ENCODE results near the gene TBC1D30.

TBC1D30 gene

GRCh38 chr12:64922853-64923252 lies 98.4 kb downstream of the TBC1D30 start:
- no peaks in the 10 kb centered on the region for H3F3A ChIP-seq (ENCODE audit: insufficient read depth, low read length)
- H3K79me2 ChIP-seq (ENCODE audit: low read length): no peaks in the 10 kb centered on the region
- no peak overlapping the region for H3K4me3 ChIP-seq (ENCODE audit: low read length)
- H3K36me3 ChIP-seq (replicated peaks; ENCODE audit: insufficient read depth, low read length): no peaks in the 10 kb centered on the region
- H2AFZ ChIP-seq (ENCODE audit: low read length): no peak overlapping the region
- DNase-seq: no peak
- TF ChIP-seq EZH2phosphoT487 (IDR thresholded peaks at IDR 0.05; ENCODE audit: low read length) (no peak), CTCF (IDR thresholded peaks at IDR 0.05; ENCODE audit: low read length) (no peak), EZH2 (optimal IDR thresholded peaks at IDR 0.05; ENCODE audit: low read depth, low read length) (no peak)
- no peaks in the 10 kb centered on the region for H3K27me3 ChIP-seq (replicated peaks; ENCODE audit: insufficient read depth, low read length)
- H3K27ac ChIP-seq (ENCODE audit: low read length): no peak overlapping the region
- H3K9me3 ChIP-seq (replicated peaks; ENCODE audit: insufficient read depth, low read length): no peaks in the 10 kb centered on the region
- no peak overlapping the region for H3K9ac ChIP-seq (ENCODE audit: low read length)
- no peaks in the 10 kb centered on the region for H3K4me1 ChIP-seq (ENCODE audit: low read length)
- no peaks in the 10 kb centered on the region for H4K20me1 ChIP-seq (ENCODE audit: insufficient read depth, low read length)
- no peak overlapping the region for H3K4me2 ChIP-seq (ENCODE audit: low read depth, low read length)
- H3K9me2 ChIP-seq (replicated peaks; ENCODE audit: insufficient read depth, low read length): no peaks in the 10 kb centered on the region; the same call in 1 of the 2 replicates

- H2AFZ ChIP-seq (ENCODE audit: low read length): no peak overlapping the region
- H3F3A ChIP-seq (ENCODE audit: insufficient read depth, low read length): no peaks in the 10 kb centered on the region
- H3K9ac ChIP-seq (ENCODE audit: low read length): no peak overlapping the region
- H3K9me3 ChIP-seq (replicated peaks; ENCODE audit: insufficient read depth, low read length): no peaks in the 10 kb centered on the region
- H3K4me1 ChIP-seq (ENCODE audit: low read length): no peaks in the 10 kb centered on the region
- H3K79me2 ChIP-seq (ENCODE audit: low read length): no peaks in the 10 kb centered on the region
- no peak overlapping the region for H3K4me3 ChIP-seq (ENCODE audit: low read length)
- H3K27me3 ChIP-seq (replicated peaks; ENCODE audit: insufficient read depth, low read length): no peaks in the 10 kb centered on the region
- no peaks in the 10 kb centered on the region; the same call in 1 of the 2 replicates for H3K9me2 ChIP-seq (replicated peaks; ENCODE audit: insufficient read depth, low read length)
- TF ChIP-seq EZH2phosphoT487 (IDR thresholded peaks at IDR 0.05; ENCODE audit: low read length): no peak
- TF ChIP-seq CTCF (IDR thresholded peaks at IDR 0.05; ENCODE audit: low read length): no peak
- TF ChIP-seq EZH2 (optimal IDR thresholded peaks at IDR 0.05; ENCODE audit: low read depth, low read length): no peak
- H3K36me3 ChIP-seq (replicated peaks; ENCODE audit: insufficient read depth, low read length): no peaks in the 10 kb centered on the region
- no peak overlapping the region for H3K4me2 ChIP-seq (ENCODE audit: low read depth, low read length)
- H3K27ac ChIP-seq (ENCODE audit: low read length): no peak overlapping the region
- H4K20me1 ChIP-seq (ENCODE audit: insufficient read depth, low read length): no peaks in the 10 kb centered on the region
- no peak for DNase-seq
Measured at GRCh38 chr12:64923536-64923935, 99.1 kb downstream of the TBC1D30 start.
